SK-N-SH (cell line): ENCODE results near the gene SPRR2A.

ENCODE experiments used
- EZH2phosphoT487 ChIP-seq: fragments of 200-600 bp; sonication (generic); IDR thresholded peaks from 2 replicates; pipeline ENCODE4 v1.6.1; 2017; ENCODE audit warnings: low read depth, mixed run types, mild to moderate bottlenecking, antibody characterized with exemption, moderate library complexity, borderline replicate concordance
- GABPA ChIP-seq: IDR thresholded peaks from 2 replicates; pipeline ENCODE4 v1.4.0; 2012; ENCODE audit warnings: low read depth, mild to moderate bottlenecking
- JUND ChIP-seq: IDR thresholded peaks from 2 replicates; pipeline ENCODE4 v1.4.0; 2012
- MEF2A ChIP-seq: IDR thresholded peaks from 2 replicates; pipeline ENCODE4 v1.4.0; 2012; ENCODE audit warnings: low read depth, borderline replicate concordance
- NFIC ChIP-seq: IDR thresholded peaks from 2 replicates; pipeline ENCODE4 v1.4.0; 2012; ENCODE audit warnings: borderline replicate concordance
- POLR2AphosphoS5 ChIP-seq: IDR thresholded peaks from 2 replicates; pipeline ENCODE4 v1.6.1; 2012; ENCODE audit warnings: low read depth, low read length
- RAD21 ChIP-seq: IDR thresholded peaks from 2 replicates; pipeline ENCODE4 v1.6.1; 2012; ENCODE audit warnings: mild to moderate bottlenecking, low read length
- RCOR1 ChIP-seq: fragments of 150-350 bp; IDR thresholded peaks from 2 replicates; pipeline ENCODE4 v1.6.1; 2017; ENCODE audit warnings: antibody characterized with exemption, low read length
- TF ChIP-seq, protein P1 (sequence below): fragments of 200-600 bp; sonication (generic); IDR thresholded peaks from 2 replicates; pipeline ENCODE4 v1.6.1; 2017; ENCODE audit warnings: antibody characterized with exemption, mild to moderate bottlenecking, moderate library complexity
- TF ChIP-seq, protein P2 (sequence below): IDR thresholded peaks from 2 replicates; pipeline ENCODE4 v1.6.1; 2012; ENCODE audit warnings: mild to moderate bottlenecking, low read depth, low read length, moderate library complexity
- TF ChIP-seq, protein P3 (sequence below): fragments of 150-350 bp; IDR thresholded peaks from 2 replicates; pipeline ENCODE4 v1.6.1; 2017; ENCODE audit warnings: antibody characterized with exemption, low read length, low read depth, borderline replicate concordance

DNA sequence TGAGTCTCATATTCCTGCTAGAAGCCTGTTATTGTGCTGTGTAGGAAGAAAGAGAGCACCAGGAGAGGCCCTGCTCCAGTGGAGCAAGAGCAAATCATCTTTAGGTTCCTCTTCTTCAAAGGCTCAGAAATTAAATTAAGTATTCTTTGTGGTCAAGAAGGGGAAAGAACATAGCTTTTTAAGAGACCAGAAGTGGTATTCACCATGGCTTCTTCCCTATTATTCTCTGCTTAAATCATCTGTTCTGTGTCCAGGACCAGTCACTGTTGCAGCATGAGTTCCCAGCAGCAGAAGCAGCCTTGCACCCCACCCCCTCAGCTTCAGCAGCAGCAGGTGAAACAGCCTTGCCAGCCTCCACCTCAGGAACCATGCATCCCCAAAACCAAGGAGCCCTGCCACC lies 25.2 kb downstream of the SPRR2A start:
- TF ChIP-seq, protein P1, sequence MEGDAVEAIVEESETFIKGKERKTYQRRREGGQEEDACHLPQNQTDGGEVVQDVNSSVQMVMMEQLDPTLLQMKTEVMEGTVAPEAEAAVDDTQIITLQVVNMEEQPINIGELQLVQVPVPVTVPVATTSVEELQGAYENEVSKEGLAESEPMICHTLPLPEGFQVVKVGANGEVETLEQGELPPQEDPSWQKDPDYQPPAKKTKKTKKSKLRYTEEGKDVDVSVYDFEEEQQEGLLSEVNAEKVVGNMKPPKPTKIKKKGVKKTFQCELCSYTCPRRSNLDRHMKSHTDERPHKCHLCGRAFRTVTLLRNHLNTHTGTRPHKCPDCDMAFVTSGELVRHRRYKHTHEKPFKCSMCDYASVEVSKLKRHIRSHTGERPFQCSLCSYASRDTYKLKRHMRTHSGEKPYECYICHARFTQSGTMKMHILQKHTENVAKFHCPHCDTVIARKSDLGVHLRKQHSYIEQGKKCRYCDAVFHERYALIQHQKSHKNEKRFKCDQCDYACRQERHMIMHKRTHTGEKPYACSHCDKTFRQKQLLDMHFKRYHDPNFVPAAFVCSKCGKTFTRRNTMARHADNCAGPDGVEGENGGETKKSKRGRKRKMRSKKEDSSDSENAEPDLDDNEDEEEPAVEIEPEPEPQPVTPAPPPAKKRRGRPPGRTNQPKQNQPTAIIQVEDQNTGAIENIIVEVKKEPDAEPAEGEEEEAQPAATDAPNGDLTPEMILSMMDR: no peak
- TF ChIP-seq, protein P2, sequence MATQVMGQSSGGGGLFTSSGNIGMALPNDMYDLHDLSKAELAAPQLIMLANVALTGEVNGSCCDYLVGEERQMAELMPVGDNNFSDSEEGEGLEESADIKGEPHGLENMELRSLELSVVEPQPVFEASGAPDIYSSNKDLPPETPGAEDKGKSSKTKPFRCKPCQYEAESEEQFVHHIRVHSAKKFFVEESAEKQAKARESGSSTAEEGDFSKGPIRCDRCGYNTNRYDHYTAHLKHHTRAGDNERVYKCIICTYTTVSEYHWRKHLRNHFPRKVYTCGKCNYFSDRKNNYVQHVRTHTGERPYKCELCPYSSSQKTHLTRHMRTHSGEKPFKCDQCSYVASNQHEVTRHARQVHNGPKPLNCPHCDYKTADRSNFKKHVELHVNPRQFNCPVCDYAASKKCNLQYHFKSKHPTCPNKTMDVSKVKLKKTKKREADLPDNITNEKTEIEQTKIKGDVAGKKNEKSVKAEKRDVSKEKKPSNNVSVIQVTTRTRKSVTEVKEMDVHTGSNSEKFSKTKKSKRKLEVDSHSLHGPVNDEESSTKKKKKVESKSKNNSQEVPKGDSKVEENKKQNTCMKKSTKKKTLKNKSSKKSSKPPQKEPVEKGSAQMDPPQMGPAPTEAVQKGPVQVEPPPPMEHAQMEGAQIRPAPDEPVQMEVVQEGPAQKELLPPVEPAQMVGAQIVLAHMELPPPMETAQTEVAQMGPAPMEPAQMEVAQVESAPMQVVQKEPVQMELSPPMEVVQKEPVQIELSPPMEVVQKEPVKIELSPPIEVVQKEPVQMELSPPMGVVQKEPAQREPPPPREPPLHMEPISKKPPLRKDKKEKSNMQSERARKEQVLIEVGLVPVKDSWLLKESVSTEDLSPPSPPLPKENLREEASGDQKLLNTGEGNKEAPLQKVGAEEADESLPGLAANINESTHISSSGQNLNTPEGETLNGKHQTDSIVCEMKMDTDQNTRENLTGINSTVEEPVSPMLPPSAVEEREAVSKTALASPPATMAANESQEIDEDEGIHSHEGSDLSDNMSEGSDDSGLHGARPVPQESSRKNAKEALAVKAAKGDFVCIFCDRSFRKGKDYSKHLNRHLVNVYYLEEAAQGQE: no peak
- no peak for TF ChIP-seq NFIC
- TF ChIP-seq RCOR1: no peak
- no peak for TF ChIP-seq RAD21
- TF ChIP-seq EZH2phosphoT487: no peak
- TF ChIP-seq JUND: no peak
- TF ChIP-seq, protein P3, sequence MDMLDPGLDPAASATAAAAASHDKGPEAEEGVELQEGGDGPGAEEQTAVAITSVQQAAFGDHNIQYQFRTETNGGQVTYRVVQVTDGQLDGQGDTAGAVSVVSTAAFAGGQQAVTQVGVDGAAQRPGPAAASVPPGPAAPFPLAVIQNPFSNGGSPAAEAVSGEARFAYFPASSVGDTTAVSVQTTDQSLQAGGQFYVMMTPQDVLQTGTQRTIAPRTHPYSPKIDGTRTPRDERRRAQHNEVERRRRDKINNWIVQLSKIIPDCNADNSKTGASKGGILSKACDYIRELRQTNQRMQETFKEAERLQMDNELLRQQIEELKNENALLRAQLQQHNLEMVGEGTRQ: no peak
- no peak for TF ChIP-seq MEF2A
- TF ChIP-seq POLR2AphosphoS5: no peak
- TF ChIP-seq GABPA: no peak
